ENCODE measurements around the gene ODAD3.

- TF ChIP-seq CTCF (IDR thresholded peaks at IDR 0.05 in 4 of 5, conservative IDR thresholded peaks at IDR 0.05 in 1 of 5) = no peak
- no peak for TF ChIP-seq POLR2A (IDR thresholded peaks at IDR 0.05)
Measured at GRCh38 chr19:11483366-11484111, 48.6 kb upstream of the ODAD3 start.

All from gastrocnemius medialis (tissue), 4 donors.